Measurements from ENCODE around the gene SLC4A3. TPM values are rescaled to one million over a fixed set of nuclear protein-coding genes. Genes with fewer than 3 reads are reported as not detected.

Gene SLC4A3
- total RNA-seq, 1 donor from 2014 or later, result not detected

GRCh38 chr2:219687882-219688559 is 60.6 kb downstream of the SLC4A3 start:
- ATAC-seq (ENCODE audit: low read depth) (no peak), DNase-seq (no peak)
- intact Hi-C loops (cut with micrococcal nuclease), result no loop called here
- H3K9me3 Mint-ChIP-seq, result peaks cover 3% of the 10 kb centered on the region
- peaks cover 29% of the 10 kb centered on the region for H3K27me3 Mint-ChIP-seq
- peaks cover 14% of the 10 kb centered on the region for H3K4me1 Mint-ChIP-seq
- TF ChIP-seq CTCF (IDR thresholded peaks at IDR 0.05), result no peak
- POLR2A ChIA-PET, result no interaction called here
- no peaks in the 10 kb centered on the region for H3K36me3 Mint-ChIP-seq (ENCODE audit: low read depth)
- CTCF ChIA-PET, result interaction anchor here (1.2 to 2.7 kb wide), 2 partner anchors 45 to 286 kb away, joined by 3 to 8 read pairs; no protein-coding TSS in a partner anchor
- no peak overlapping the region for H3K27ac Mint-ChIP-seq
- no peak overlapping the region for H3K4me3 Mint-ChIP-seq

- intact Hi-C loops (cut with micrococcal nuclease), result loop anchor here (1.0 kb wide), 2 partner anchors 148 to 285 kb away; no protein-coding TSS in a partner anchor
- no peak for ATAC-seq (ENCODE audit: low read depth)
- no peak overlapping the region for H3K4me3 Mint-ChIP-seq
These were observed 61.4 kb downstream of the SLC4A3 start for GRCh38 chr2:219688560-219689445.

GRCh38 chr2:219689676-219690628 is 62.5 kb downstream of the SLC4A3 start:
- Mint-ChIP-seq H3K9me3 (no peaks in the 10 kb centered on the region), H3K4me3 (no peak overlapping the region), H3K27ac (no peak overlapping the region), H3K36me3 (ENCODE audit: low read depth) (no peaks in the 10 kb centered on the region), H3K27me3 (peaks cover 37% of the 10 kb centered on the region), H3K4me1 (peaks cover 8% of the 10 kb centered on the region)
- CTCF ChIA-PET, result interaction anchor here (1.0 to 2.7 kb wide), 5 partner anchors 14 to 287 kb away, joined by 3 to 8 read pairs (median 5); no protein-coding TSS in a partner anchor
- POLR2A ChIA-PET, result no interaction called here
- DNase-seq (no peak), ATAC-seq (ENCODE audit: low read depth) (peak; percentile 49)
- peak; percentile 57 for TF ChIP-seq CTCF (IDR thresholded peaks at IDR 0.05)
- intact Hi-C loops (cut with micrococcal nuclease), result loop anchor here (1.0 kb wide), 2 partner anchors 149 to 286 kb away; no protein-coding TSS in a partner anchor

More at GRCh38 chr2:219688560-219689445, 61.4 kb downstream of the SLC4A3 start:
- no peak for TF ChIP-seq CTCF (IDR thresholded peaks at IDR 0.05)
- Mint-ChIP-seq H3K27ac (no peak overlapping the region), H3K27me3 (peaks cover 36% of the 10 kb centered on the region), H3K9me3 (no peaks in the 10 kb centered on the region), H3K4me1 (peaks cover 14% of the 10 kb centered on the region), H3K36me3 (ENCODE audit: low read depth) (no peaks in the 10 kb centered on the region)
- CTCF ChIA-PET, result interaction anchor here (1.0 to 2.7 kb wide), 6 partner anchors 15 to 286 kb away, joined by 3 to 8 read pairs (median 4); no protein-coding TSS in a partner anchor
- POLR2A ChIA-PET, result no interaction called here
- DNase-seq, result no peak

- Mint-ChIP-seq H3K36me3 (ENCODE audit: low read depth) (no peaks in the 10 kb centered on the region), H3K27ac (no peak overlapping the region), H3K9me3 (no peaks in the 10 kb centered on the region), H3K4me1 (no peaks in the 10 kb centered on the region), H3K27me3 (peaks cover 34% of the 10 kb centered on the region), H3K4me3 (no peak overlapping the region)
- no peak for DNase-seq
- ATAC-seq (ENCODE audit: low read depth), result no peak
- CTCF ChIA-PET, result no interaction called here
- TF ChIP-seq CTCF (IDR thresholded peaks at IDR 0.05), result no peak
- POLR2A ChIA-PET, result no interaction called here
- intact Hi-C loops (cut with micrococcal nuclease), result no loop called here
These were observed 64.1 kb downstream of the SLC4A3 start for GRCh38 chr2:219691571-219691970.

Other genes with a start within 250 kb of the SLC4A3 start
- gene DNPEP, start 239.7 kb upstream of the SLC4A3 start, total RNA-seq, result 89.0 and 93.4 TPM in 2 replicates
- gene DES, start 209.3 kb upstream of the SLC4A3 start, total RNA-seq, result not detected in 2 replicates
- 0.09 and 0.42 TPM in 2 replicates for gene SPEG, start 192.8 kb upstream of the SLC4A3 start, total RNA-seq
- gene GMPPA, start 128.7 kb upstream of the SLC4A3 start, total RNA-seq, result 32.9 and 33.0 TPM in 2 replicates
- gene ASIC4, start 113.1 kb upstream of the SLC4A3 start, total RNA-seq, result 0.15 TPM in 1 of 2 replicates, not detected in the other
- 4.1 and 4.7 TPM in 2 replicates for gene CHPF, start 83.8 kb upstream of the SLC4A3 start, total RNA-seq
- 0.86 and 1.2 TPM in 2 replicates for gene TMEM198, start 83.6 kb upstream of the SLC4A3 start, total RNA-seq
- gene OBSL1, start 56.1 kb upstream of the SLC4A3 start, total RNA-seq, result not detected in 2 replicates
- gene INHA, start 55.3 kb upstream of the SLC4A3 start, total RNA-seq, result not detected in 2 replicates
- 43.3 and 53.6 TPM in 2 replicates for gene STK11IP, start 29.8 kb upstream of the SLC4A3 start, total RNA-seq